NB4 (cell line): ENCODE results near the gene PDE4D.

Experiments used
- DNase-seq: peaks from one replicate; pipeline ENCODE4 v3.0.0; 2010; ENCODE audit warnings: low read depth
- H3K4me3 ChIP-seq: one replicate; pipeline ENCODE4 v1.5.1; 2011; ENCODE audit warnings: mild to moderate bottlenecking, low read depth, low read length, moderate library complexity
- CTCF ChIP-seq: IDR thresholded peaks from one replicate; pipeline ENCODE4 v1.5.1; 2012; ENCODE audit warnings: low read depth, low read length
- MYC ChIP-seq: IDR thresholded peaks from 2 replicates; pipeline ENCODE4 v1.6.1; 2011; ENCODE audit warnings: low read depth, low read length
- POLR2A ChIP-seq: IDR thresholded peaks from 2 replicates; pipeline ENCODE4 v1.6.1; 2011; ENCODE audit warnings: mild to moderate bottlenecking; ENCODE audit not compliant: insufficient read length; ENCODE audit errors: extremely low read depth
- TF ChIP-seq, protein P1 (sequence below): IDR thresholded peaks from 2 replicates; pipeline ENCODE4 v1.6.1; 2011; ENCODE audit warnings: low read depth, low read length

PDE4D gene

GRCh38 chr5:59528202-59528862, 365.2 kb downstream of the PDE4D start:
- TF ChIP-seq MYC (no peak), CTCF (no peak), POLR2A (no peak)
- TF ChIP-seq, protein P1, sequence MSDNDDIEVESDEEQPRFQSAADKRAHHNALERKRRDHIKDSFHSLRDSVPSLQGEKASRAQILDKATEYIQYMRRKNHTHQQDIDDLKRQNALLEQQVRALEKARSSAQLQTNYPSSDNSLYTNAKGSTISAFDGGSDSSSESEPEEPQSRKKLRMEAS, result no peak
- no peak overlapping the region for H3K4me3 ChIP-seq
- DNase-seq, result no peak

DNA sequence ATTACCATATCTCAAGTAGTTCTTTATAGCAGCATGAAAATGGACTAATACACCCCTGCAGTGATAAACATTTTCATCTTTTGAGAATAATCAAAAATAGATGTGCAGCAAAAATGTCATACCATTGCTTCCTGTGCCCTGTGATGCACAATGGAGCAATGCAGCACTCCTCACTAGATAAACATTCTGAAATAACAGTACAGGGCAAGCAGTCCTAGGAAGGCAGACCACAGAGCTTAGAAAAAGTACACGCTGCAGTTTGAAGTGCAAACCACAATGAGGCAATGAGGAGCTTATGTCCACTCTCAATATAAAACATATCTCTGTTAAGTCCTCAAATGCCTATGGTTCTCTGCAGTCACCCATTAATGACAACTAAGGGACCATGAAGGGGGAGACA, 367.6 kb downstream of the PDE4D start:
- no peak for TF ChIP-seq CTCF
- TF ChIP-seq POLR2A, result no peak
- TF ChIP-seq, protein P1, result no peak
- TF ChIP-seq MYC, result no peak
- DNase-seq, result no peak
- no peak overlapping the region for H3K4me3 ChIP-seq

- no peak for TF ChIP-seq CTCF
- TF ChIP-seq, protein P1, result no peak
- TF ChIP-seq POLR2A, result no peak
- no peak for TF ChIP-seq MYC
- no peak for DNase-seq
- no peak overlapping the region for H3K4me3 ChIP-seq
These were observed 368.2 kb downstream of the PDE4D start for GRCh38 chr5:59525311-59525710.

DNA sequence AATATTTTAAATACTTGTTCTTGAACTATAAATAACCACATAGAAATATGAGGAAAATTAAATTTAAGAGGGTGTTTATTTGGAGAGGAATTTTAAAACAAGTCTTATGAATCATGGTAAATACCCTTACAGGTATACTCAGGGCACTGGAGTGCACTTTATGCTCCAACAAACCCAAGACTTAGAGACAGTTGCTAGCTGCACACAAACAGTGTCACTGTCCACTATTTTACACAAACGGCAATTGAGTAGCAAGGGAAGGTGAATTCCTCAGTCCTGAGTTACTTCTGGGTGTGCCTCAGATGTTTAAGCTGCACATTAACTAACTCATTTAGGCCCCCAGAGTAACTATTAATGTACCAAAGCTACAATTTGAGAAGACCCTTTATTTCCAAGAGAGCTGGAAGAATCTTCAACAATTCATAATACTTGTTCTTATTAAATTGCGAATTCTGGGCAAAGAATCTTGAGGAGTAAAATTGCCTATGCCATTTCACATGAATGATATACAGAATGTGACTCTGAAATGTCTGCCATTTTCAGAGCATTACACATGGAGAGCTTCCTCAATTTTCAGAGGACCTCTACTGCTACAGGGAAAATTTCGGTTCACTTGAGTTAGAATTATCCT, 371.2 kb downstream of the PDE4D start:
- TF ChIP-seq POLR2A (no peak), MYC (no peak), CTCF (no peak)
- TF ChIP-seq, protein P1, result no peak
- no peak overlapping the region for H3K4me3 ChIP-seq
- DNase-seq, result no peak

DNA sequence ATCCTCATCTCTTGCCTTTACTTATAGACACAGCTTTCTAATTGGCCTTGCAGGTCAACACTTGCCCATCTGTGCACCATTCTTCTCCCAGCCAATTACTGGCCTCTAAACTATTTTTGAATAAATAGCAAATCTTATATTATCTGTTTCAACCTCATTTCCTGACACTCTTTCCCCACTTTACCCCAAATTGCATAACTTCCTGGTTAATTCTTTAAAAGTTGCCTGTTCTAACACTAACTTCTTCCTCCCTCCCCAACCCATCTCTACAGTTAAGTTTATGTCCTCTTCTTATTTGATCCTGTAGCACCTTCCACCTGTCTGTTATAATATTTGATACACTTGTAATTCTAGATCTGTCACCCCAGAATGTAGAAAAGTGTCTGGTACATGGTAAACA, 372.1 kb downstream of the PDE4D start:
- DNase-seq, result peak; percentile 30
- TF ChIP-seq, protein P1, result no peak
- no peak for TF ChIP-seq POLR2A
- no peak for TF ChIP-seq MYC
- TF ChIP-seq CTCF, result no peak
- no peak overlapping the region for H3K4me3 ChIP-seq

- no peak for DNase-seq
- H3K4me3 ChIP-seq, result no peak overlapping the region
- TF ChIP-seq MYC (no peak), CTCF (no peak), POLR2A (no peak)
- TF ChIP-seq, protein P1, result no peak
These were observed 374.2 kb downstream of the PDE4D start for GRCh38 chr5:59519338-59519737.
